NCI-H2029 (cell line): ENCODE results near the gene RAMACL.
"Not testable (repeated sequence)": the region's sequence is repeated elsewhere in the genome, so short reads cannot be mapped to it uniquely, and the experiment has no call there.

Source experiments
- DNase-seq: peaks from one replicate; lab custom pipeline; 2025; lab: John Stamatoyannopoulos, UW

Gene RAMACL

GRCh38 chr6:166595949-166596348, 9.5 kb upstream of the RAMACL start:
- no peak for DNase-seq

- DNase-seq = no peak
Observed at GRCh38 chr6:166595061-166595780, 8.7 kb upstream of the RAMACL start.

- DNase-seq = no peak
Observed at GRCh38 chr6:166592821-166593220, 6.3 kb upstream of the RAMACL start.

- no peak for DNase-seq
Observed at GRCh38 chr6:166591961-166592520, 5.6 kb upstream of the RAMACL start.

GRCh38 chr6:166591026-166591425, 4.5 kb upstream of the RAMACL start:
- DNase-seq = no peak

- DNase-seq = no peak
Observed at GRCh38 chr6:166589786-166590574, 3.5 kb upstream of the RAMACL start.

- DNase-seq = no peak
Observed at GRCh38 chr6:166589337-166589731, 2.9 kb upstream of the RAMACL start.

GRCh38 chr6:166588691-166589336, 2.3 kb upstream of the RAMACL start:
- DNase-seq = no peak

GRCh38 chr6:166587631-166588413, 1.3 kb upstream of the RAMACL start:
- DNase-seq = no peak

GRCh38 chr6:166584853-166585429, 1.5 kb downstream of the RAMACL start:
- DNase-seq = no peak

- DNase-seq = no peak
Observed at GRCh38 chr6:166584155-166584554, 2.3 kb downstream of the RAMACL start.

- no peak for DNase-seq
Observed at GRCh38 chr6:166583230-166583965, 3.1 kb downstream of the RAMACL start.

- DNase-seq = no peak
Observed at GRCh38 chr6:166582258-166582657, 4.2 kb downstream of the RAMACL start.

GRCh38 chr6:166581801-166582200, 4.7 kb downstream of the RAMACL start:
- not testable (repeated sequence) for DNase-seq

- DNase-seq = no peak
Observed at GRCh38 chr6:166581091-166581511, 5.4 kb downstream of the RAMACL start.

GRCh38 chr6:166580076-166581050, 6.1 kb downstream of the RAMACL start:
- DNase-seq = no peak

- no peak for DNase-seq
Observed at GRCh38 chr6:166579237-166579850, 7.1 kb downstream of the RAMACL start.

GRCh38 chr6:166578536-166579236, 7.8 kb downstream of the RAMACL start:
- DNase-seq = no peak
